ENCODE data around the gene TTC34. TPM values are rescaled to one million over a fixed set of nuclear protein-coding genes. Genes with fewer than 3 reads are reported as not detected.
"Not testable (repeated sequence)": the region's sequence is repeated elsewhere in the genome, so short reads cannot be mapped to it uniquely, and the experiment has no call there.

TTC34 gene
- total and polyA plus RNA-seq, 5 donors: 0.27 to 1.5 (median 0.63) TPM

DNA sequence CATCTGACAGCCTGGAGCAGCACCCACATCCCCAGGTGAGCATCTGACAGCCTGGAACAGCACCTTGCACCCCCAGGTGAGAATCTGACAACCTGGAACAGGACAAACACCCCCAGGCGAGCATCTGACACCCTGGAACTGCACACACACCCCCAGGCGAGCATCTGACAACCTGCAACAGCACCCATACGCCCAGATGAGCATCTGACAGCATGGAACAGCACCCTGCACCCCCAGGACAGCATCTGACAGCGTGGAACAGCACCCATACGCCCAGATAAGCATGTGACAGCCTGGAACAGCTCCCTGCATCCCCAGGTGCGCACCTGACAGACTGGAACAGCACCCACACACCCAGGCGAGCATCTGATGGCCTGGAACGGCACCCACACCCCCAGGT, 49.0 kb downstream of the TTC34 start:
- ATAC-seq; H3K27ac ChIP-seq (ENCODE audit: low read length); H3K9me3 ChIP-seq (ENCODE audit: control insufficient read depth, low read length); H3K27me3 ChIP-seq (ENCODE audit: control insufficient read depth, insufficient read depth); H3K4me1 ChIP-seq (ENCODE audit: control insufficient read depth, insufficient read depth, low read length); H3K4me3 ChIP-seq (ENCODE audit: low read length); DNase-seq; intact Hi-C loops (cut with DNase I): not testable (repeated sequence)
- WGBS: 22% methylated on average over 8 of the region's 8 CpGs

DNA sequence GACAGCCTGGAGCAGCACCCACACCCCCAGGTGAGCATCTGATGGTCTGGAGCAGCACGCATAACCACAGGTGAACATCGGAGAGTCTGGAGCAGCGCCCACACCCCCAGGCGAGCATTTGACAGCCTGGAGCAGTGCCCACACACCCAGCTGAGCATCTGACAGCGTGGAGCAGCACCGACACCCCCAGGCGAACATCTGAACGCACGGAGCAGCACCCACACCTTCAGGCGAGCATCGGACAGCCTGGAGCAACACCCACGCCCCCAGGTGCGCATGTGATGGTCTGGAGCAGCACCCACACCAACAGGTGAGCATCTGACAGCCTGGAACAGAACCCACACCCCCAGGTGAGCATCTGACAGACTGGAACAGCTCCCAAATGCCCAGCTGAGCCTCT, 49.6 kb downstream of the TTC34 start:
- DNase-seq; H3K9me3 ChIP-seq (ENCODE audit: control insufficient read depth, low read length); ATAC-seq; H3K4me1 ChIP-seq (ENCODE audit: control insufficient read depth, insufficient read depth, low read length); H3K27ac ChIP-seq (ENCODE audit: low read length); H3K4me3 ChIP-seq (ENCODE audit: low read length); H3K27me3 ChIP-seq (ENCODE audit: control insufficient read depth, insufficient read depth); intact Hi-C loops (cut with DNase I): not testable (repeated sequence)
- WGBS: 44% methylated on average over 13 of the region's 13 CpGs

DNA sequence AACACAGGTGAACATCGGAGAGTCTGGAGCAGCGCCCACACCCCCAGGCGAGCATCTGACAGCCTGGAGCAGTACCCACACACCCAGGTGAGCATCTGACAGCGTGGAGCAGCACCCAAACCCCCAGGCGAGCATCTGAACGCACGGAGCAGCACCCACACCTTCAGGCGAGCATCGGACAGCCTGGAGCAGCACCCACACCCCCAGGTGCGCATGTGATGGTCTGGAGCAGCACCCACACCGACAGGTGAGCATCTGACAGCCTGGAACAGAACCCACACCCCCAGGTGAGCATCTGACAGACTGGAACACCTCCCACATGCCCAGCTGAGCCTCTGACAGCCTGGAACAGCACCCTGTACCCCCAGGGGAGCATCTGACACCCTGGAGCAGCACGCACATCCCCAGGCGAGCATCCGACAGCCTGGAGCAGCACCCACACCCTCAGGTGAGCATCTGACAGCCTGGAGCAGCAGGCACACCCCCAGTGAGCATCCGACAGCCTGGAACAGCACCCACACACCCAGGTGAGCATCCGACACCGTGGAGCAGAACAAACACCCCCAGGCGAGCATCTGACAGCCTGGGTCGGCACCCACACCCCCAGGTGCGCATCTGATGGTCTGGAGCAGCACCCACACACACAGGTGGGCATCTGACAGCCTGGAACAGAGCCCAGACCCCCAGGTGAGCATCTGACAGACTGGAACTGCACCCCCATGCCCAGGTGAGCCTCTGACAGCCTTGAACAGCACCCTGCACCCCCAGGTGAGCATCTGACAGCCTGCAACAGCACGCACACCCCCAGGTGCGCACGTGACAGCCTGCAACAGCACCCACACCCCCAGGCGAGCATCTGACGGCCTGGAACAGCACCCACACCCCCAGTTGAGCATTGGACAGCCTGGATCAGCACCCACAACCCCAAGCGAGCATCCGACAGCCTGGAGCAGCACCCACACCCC, 50.4 kb downstream of the TTC34 start:
- H3K27me3 ChIP-seq (ENCODE audit: control insufficient read depth, insufficient read depth); H3K27ac ChIP-seq (ENCODE audit: low read length); H3K4me1 ChIP-seq (ENCODE audit: control insufficient read depth, insufficient read depth, low read length); ATAC-seq; H3K9me3 ChIP-seq (ENCODE audit: control insufficient read depth, low read length); intact Hi-C loops (cut with DNase I); H3K4me3 ChIP-seq (ENCODE audit: low read length): not testable (repeated sequence)
- 53% methylated on average over 27 of the region's 27 CpGs for WGBS
- DNase-seq: peak in 1 of 3 donors; percentile 37

DNA sequence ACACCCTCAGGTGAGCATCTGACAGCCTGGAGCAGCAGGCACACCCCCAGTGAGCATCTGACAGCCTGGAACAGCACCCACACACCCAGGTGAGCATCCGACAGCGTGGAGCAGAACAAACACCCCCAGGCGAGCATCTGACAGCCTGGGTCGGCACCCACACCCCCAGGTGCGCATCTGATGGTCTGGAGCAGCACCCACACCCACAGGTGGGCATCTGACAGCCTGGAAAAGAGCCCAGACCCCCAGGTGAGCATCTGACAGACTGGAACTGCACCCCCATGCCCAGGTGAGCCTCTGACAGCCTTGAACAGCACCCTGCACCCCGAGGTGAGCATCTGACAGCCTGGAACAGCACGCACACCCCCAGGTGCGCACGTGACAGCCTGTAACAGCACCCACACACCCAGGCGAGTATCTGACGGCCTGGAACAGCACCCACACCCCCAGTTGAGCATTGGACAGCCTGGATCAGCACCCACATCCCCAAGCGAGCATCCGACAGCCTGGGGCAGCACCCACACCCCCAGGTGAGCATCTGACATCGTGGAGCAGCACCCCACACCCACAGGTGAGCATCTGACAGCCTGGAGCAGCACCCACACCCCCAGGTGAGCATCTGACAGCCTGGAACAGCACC, 51.3 kb downstream of the TTC34 start:
- H3K27ac ChIP-seq (ENCODE audit: low read length); ATAC-seq; H3K4me3 ChIP-seq (ENCODE audit: low read length); H3K9me3 ChIP-seq (ENCODE audit: control insufficient read depth, low read length); H3K27me3 ChIP-seq (ENCODE audit: control insufficient read depth, insufficient read depth); intact Hi-C loops (cut with DNase I); DNase-seq; H3K4me1 ChIP-seq (ENCODE audit: control insufficient read depth, insufficient read depth, low read length): not testable (repeated sequence)
- 54% methylated on average over 14 of the region's 14 CpGs for WGBS

DNA sequence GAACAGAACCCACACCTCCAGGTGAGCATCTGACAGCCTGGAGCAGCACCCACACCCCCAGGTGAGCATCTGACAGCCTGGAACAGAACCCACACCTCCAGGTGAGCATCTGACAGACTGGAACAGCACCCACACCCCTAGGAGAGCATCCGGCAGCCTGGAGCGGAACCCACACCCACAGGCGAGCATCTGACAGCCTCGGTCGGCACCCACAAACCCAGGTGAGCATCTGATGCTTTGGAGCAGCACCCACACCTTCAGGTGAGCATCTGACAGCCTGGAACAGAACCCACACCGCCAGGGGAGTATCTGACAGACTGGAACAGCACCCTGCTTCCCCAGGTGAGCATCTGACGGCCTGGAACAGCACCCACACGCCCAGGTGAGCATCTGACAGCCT, 52.9 kb downstream of the TTC34 start:
- H3K4me1 ChIP-seq (ENCODE audit: control insufficient read depth, insufficient read depth, low read length); ATAC-seq; DNase-seq; intact Hi-C loops (cut with DNase I); H3K27ac ChIP-seq (ENCODE audit: low read length); H3K4me3 ChIP-seq (ENCODE audit: low read length); H3K27me3 ChIP-seq (ENCODE audit: control insufficient read depth, insufficient read depth); H3K9me3 ChIP-seq (ENCODE audit: control insufficient read depth, low read length): not testable (repeated sequence)
- WGBS: 58% methylated on average over 7 of the region's 8 CpGs

DNA sequence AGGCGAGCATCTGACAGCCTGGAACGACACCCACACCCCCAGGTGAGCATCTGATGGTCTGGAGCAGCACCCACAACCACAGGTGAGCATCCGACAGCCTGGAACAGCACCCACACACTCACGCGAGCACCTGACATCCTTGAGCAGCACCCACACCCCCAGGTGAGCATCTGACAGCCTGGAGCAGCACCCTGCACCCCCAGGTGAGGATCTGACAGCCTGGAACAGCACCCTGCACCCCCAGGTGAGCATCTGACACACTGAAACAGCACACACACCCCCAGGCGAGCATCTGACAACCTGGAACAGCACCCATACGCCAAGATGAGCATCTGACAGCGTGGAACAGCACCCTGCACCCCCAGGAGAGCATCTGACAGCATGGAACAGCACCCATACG, 106.7 kb downstream of the TTC34 start:
- H3K9me3 ChIP-seq (ENCODE audit: control insufficient read depth, low read length); H3K27me3 ChIP-seq (ENCODE audit: control insufficient read depth, insufficient read depth); H3K4me3 ChIP-seq (ENCODE audit: low read length); H3K27ac ChIP-seq (ENCODE audit: low read length); H3K4me1 ChIP-seq (ENCODE audit: control insufficient read depth, insufficient read depth, low read length); intact Hi-C loops (cut with DNase I); ATAC-seq: not testable (repeated sequence)
- DNase-seq: peak in 1 of 3 donors; percentile 6
- 34% methylated on average over 5 of the region's 9 CpGs for WGBS

DNA sequence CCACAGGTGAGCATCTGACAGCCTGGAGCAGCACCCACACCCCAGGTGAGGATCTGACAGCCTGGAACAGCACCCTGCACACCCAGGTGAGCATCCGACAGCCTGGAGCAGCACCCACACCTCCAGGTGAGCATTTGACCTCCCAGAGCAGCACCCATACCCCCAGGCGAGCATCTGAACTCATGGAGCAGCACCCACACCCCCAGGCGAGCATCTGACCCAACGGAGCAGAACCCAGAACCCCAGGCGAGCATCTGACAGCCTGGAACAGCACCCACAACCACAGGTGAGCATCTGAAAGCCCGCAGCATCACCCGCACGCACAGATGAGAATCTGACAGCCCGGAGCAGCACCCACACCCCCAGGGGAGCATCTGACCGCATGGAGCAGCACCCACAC, 111.3 kb downstream of the TTC34 start:
- H3K9me3 ChIP-seq (ENCODE audit: control insufficient read depth, low read length); H3K4me3 ChIP-seq (ENCODE audit: low read length); H3K4me1 ChIP-seq (ENCODE audit: control insufficient read depth, insufficient read depth, low read length); intact Hi-C loops (cut with DNase I); DNase-seq; H3K27ac ChIP-seq (ENCODE audit: low read length); H3K27me3 ChIP-seq (ENCODE audit: control insufficient read depth, insufficient read depth); ATAC-seq: not testable (repeated sequence)
- WGBS: 36% methylated on average over 5 of the region's 10 CpGs

DNA sequence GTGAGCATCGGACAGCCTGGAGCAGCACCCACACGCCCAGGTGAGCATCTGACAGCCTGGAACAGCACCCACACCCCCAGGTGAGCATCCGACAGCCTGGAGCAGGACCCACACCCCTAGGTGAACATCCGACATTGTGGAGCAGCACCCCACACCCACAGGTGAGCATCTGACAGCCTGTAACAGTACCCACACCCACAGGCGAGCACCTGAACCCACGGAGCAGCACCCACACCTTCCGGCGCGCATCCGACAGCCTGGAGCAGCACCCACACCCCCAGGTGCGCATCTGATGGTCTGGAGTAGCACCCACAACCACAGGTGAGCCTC, 113.2 kb downstream of the TTC34 start:
- H3K27ac ChIP-seq (ENCODE audit: low read length); H3K27me3 ChIP-seq (ENCODE audit: control insufficient read depth, insufficient read depth); ATAC-seq; intact Hi-C loops (cut with DNase I); H3K4me3 ChIP-seq (ENCODE audit: low read length); H3K9me3 ChIP-seq (ENCODE audit: control insufficient read depth, low read length); H3K4me1 ChIP-seq (ENCODE audit: control insufficient read depth, insufficient read depth, low read length): not testable (repeated sequence)
- DNase-seq: peak in 1 of 3 donors; percentile 55
- WGBS: 51% methylated on average over 11 of the region's 11 CpGs

DNA sequence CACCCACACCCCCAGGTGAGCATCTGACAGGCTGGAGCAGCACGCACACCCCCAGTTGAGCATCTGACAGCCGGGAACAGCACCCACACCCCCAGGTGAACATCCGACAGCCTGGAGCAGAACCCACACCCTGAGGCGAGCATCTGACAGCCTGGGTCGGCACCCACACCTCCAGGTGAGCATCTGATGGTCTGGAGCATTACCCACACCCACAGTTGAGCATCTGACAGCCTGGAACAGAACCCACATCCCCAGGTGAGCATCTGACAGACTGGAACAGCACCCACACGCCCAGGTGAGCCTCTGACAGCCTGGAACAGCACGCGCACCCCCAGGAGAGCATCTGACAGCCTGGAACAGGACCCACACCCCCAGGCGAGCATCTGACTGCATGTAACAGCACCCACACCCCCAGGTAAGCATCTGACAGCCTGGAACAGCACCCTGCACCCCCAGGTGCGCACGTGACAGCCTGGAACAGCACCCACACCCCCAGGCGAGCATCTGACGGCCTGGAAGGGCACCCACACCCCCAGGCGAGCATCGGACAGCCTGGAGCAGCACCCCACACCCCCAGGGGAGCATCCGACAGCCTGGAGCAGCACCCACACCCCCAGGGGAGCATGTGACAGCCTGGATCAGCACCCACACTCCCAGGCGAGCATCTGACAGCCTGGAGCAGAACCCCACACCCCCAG, 113.7 kb downstream of the TTC34 start:
- DNase-seq: peak in 2 of 3 donors; percentile 60 to 70
- H3K4me3 ChIP-seq (ENCODE audit: low read length): not testable (repeated sequence)

DNA sequence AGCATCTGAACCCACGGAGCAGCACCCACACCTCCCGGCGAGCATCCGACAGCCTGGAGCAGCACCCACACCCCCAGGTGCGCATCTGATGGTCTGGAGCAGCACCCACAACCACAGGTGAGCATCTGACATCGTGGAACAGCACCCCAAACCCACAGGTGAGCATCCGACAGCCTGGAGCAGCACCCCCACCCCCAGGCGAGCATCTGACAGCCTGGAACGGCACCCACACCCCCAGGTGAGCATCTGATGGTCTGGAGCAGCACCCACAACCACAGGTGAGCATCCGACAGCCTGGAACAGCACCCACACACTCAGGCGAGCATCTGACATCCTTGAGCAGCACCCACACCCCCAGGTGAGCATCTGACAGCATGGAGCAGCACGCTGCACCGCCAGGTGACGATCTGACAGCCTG, 114.3 kb downstream of the TTC34 start:
- H3K27me3 ChIP-seq (ENCODE audit: control insufficient read depth, insufficient read depth); H3K4me1 ChIP-seq (ENCODE audit: control insufficient read depth, insufficient read depth, low read length); H3K4me3 ChIP-seq (ENCODE audit: low read length); H3K9me3 ChIP-seq (ENCODE audit: control insufficient read depth, low read length); H3K27ac ChIP-seq (ENCODE audit: low read length); ATAC-seq; intact Hi-C loops (cut with DNase I): not testable (repeated sequence)
- WGBS: 50% methylated on average over 14 of the region's 14 CpGs
- peak in 1 of 3 donors; percentile 46 for DNase-seq

More for the DNA sequence above, 113.7 kb downstream of the TTC34 start:
- intact Hi-C loops (cut with DNase I); H3K4me1 ChIP-seq (ENCODE audit: control insufficient read depth, insufficient read depth, low read length); H3K27ac ChIP-seq (ENCODE audit: low read length); H3K9me3 ChIP-seq (ENCODE audit: control insufficient read depth, low read length); H3K27me3 ChIP-seq (ENCODE audit: control insufficient read depth, insufficient read depth); ATAC-seq: not testable (repeated sequence)
- 45% methylated on average over 15 of the region's 17 CpGs for WGBS
